Astrocyte of the cerebellum (primary cell): Measurements from ENCODE around the gene MYBBP1A.

Experiments
- DNase-seq: peaks from one replicate; pipeline ENCODE4 v3.0.0-alpha.2; 2011; ENCODE audit warnings: low read depth
- H3K4me3 ChIP-seq: 2 replicates; pipeline ENCODE4 v1.5.1; 2011; ENCODE audit warnings: mild to moderate bottlenecking, low read depth, low read length, moderate library complexity
- in situ Hi-C: cut with HindIII; loops from 2 replicates; pipeline ENCODE4 v1.10.0; 2017; ENCODE audit warnings: low sequenced_read_pairs
- TF ChIP-seq, protein P1 (sequence below): IDR thresholded peaks from 2 replicates; pipeline ENCODE4 v1.5.1; 2012; ENCODE audit warnings: low read length, low read depth, moderate library complexity, mild to moderate bottlenecking; ENCODE audit errors: missing control alignments

MYBBP1A gene

DNA sequence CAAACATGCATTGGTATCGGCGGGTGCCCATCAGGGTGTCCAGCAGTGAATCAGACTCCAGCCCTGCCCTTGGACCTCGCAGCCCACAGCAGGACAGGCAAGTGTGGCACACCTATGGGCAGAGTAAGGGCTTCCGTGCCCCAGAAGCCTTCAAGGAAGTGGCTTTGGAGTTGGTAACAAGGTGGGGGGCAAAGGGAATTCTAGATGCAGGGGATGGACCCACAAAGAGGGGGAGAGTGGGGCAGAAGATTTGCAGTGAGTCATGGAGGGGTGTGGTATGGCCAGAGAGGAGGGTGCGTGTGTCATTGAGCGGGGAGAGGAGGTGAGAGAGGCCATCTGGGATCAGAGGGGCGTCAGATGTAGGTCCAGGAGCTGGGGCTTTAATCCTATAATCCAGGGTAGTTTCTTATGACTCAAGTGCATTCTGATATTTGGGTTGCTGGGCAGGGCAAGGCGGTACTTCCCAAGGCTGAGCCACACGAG is 65.0 kb downstream of the MYBBP1A start:
- in situ Hi-C loops, result loop anchor here (5.0 kb wide), 1 partner anchor 38 kb away; no protein-coding TSS in a partner anchor
- no peak for DNase-seq
- TF ChIP-seq, protein P1, sequence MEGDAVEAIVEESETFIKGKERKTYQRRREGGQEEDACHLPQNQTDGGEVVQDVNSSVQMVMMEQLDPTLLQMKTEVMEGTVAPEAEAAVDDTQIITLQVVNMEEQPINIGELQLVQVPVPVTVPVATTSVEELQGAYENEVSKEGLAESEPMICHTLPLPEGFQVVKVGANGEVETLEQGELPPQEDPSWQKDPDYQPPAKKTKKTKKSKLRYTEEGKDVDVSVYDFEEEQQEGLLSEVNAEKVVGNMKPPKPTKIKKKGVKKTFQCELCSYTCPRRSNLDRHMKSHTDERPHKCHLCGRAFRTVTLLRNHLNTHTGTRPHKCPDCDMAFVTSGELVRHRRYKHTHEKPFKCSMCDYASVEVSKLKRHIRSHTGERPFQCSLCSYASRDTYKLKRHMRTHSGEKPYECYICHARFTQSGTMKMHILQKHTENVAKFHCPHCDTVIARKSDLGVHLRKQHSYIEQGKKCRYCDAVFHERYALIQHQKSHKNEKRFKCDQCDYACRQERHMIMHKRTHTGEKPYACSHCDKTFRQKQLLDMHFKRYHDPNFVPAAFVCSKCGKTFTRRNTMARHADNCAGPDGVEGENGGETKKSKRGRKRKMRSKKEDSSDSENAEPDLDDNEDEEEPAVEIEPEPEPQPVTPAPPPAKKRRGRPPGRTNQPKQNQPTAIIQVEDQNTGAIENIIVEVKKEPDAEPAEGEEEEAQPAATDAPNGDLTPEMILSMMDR, result no peak
- H3K4me3 ChIP-seq, result no peak overlapping the region

DNA sequence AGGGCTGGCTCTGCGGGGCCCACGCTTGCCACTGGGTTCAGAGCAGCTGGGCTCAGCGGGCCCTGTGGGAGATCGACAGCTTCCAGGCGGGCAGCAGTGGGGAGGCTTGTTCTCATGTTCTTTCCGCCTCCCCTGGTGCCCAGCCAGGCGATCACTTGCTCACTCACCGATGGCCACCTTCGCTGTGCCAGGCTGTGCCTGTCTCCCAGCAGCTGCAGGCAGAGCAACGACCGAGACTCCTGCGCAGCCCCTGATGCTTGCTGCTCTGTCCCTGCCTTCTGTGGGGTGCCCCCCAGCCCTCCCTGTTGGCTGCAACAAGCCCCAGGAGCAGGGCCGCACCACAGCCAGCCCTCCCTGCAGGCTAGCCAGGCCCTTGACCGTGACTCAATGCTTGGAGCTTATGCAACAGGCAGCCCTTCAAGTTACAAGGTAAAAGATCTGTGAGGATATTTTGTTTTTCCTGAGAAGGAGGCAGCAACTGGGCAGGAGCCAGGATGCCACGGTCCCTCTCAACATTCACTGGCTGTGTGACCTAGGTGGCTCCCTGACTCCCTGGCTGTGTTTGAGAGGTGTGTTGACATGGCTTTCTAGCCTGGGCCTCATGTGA is 66.1 kb downstream of the MYBBP1A start:
- no peak overlapping the region for H3K4me3 ChIP-seq
- TF ChIP-seq, protein P1, result no peak
- in situ Hi-C loops, result no loop called here
- no peak for DNase-seq
